Activated CD8-positive, alpha-beta memory T cell treated with anti-CD3 and anti-CD28 coated beads for 48 hours (primary cell): Measurements from ENCODE around the gene SETD5.

Experiments used
- DNase-seq, 3 experiments: peaks; one replicate each; pipeline ENCODE4 v3.0.0-alpha.2; 2020; ENCODE audit warnings: low read depth in 2 of 3, low spot score in 2 of 3

The SETD5 gene

GRCh38 chr3:9397332-9397905 lies at the start of gene SETD5:
TSS of gene SETD5 (plus strand) at chr3:9397615. CDS start at chr3:9428939, 31,324 bp downstream.
- peak; percentile 97 to 99 (median 98) for DNase-seq

GRCh38 chr3:9347887-9348286 lies 49.5 kb upstream of the SETD5 start:
- DNase-seq, result no peak

- DNase-seq, result no peak
Observed at GRCh38 chr3:9349321-9350117, 47.9 kb upstream of the SETD5 start.

GRCh38 chr3:9351709-9352126 lies 45.7 kb upstream of the SETD5 start:
- DNase-seq, result no peak

- no peak for DNase-seq
Observed at GRCh38 chr3:9352917-9353752, 44.3 kb upstream of the SETD5 start.

GRCh38 chr3:9361691-9362388 lies 35.6 kb upstream of the SETD5 start:
- no peak for DNase-seq

- peak; percentile 89 to 91 (median 89) for DNase-seq
Observed at GRCh38 chr3:9362731-9363530, 34.5 kb upstream of the SETD5 start, which contains the start of gene THUMPD3. TSS of gene THUMPD3 (plus strand) at chr3:9363054. CDS start at chr3:9365069, 2,015 bp downstream.

GRCh38 chr3:9369508-9369907 lies 27.9 kb upstream of the SETD5 start:
- no peak for DNase-seq

- DNase-seq, result no peak
Observed at GRCh38 chr3:9373465-9373864, 23.9 kb upstream of the SETD5 start.

- no peak for DNase-seq
Observed at GRCh38 chr3:9377981-9378380, 19.4 kb upstream of the SETD5 start.

- DNase-seq, result no peak
Observed at GRCh38 chr3:9379327-9379726, 18.1 kb upstream of the SETD5 start.

- no peak for DNase-seq
Observed at GRCh38 chr3:9380014-9380413, 17.4 kb upstream of the SETD5 start.

- no peak for DNase-seq
Observed at GRCh38 chr3:9384141-9384828, 13.1 kb upstream of the SETD5 start.

- no peak for DNase-seq
Observed at GRCh38 chr3:9385187-9386077, 12.0 kb upstream of the SETD5 start.

GRCh38 chr3:9386078-9386459 lies 11.3 kb upstream of the SETD5 start:
- DNase-seq, result no peak

- no peak for DNase-seq
Observed at GRCh38 chr3:9386501-9387321, 10.7 kb upstream of the SETD5 start.

GRCh38 chr3:9387322-9387655 lies 10.1 kb upstream of the SETD5 start:
- no peak for DNase-seq

GRCh38 chr3:9388142-9388541 lies 9.3 kb upstream of the SETD5 start:
- DNase-seq, result no peak
